Superior temporal gyrus (tissue), 1 donor: ENCODE results near the gene SNRNP48.

Experiments used
- DNase-seq: peaks from one replicate; pipeline ENCODE4 v3.0.0-alpha.2; 2016; ENCODE audit errors: extremely low spot score

The SNRNP48 gene

DNA sequence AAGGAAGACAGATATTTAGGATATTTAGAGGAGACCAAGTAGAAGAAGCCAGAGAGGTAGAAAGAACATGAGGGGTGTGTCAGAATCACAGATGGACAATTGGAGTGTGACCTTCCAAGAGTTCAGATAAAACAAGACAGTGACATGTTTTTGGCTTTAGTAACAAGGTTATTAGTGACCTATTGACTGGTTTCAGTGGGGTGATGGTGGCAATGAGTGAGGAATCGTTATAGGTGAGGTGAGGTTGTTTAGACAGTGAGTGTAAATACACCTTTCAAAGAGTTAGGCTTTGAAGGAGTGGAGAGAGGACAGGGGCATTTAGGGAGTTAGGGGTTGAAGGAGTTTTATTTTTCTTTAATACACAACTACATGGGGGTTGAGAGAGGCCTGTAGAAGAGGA is 3.2 kb downstream of the SNRNP48 start:
- no peak for DNase-seq

DNA sequence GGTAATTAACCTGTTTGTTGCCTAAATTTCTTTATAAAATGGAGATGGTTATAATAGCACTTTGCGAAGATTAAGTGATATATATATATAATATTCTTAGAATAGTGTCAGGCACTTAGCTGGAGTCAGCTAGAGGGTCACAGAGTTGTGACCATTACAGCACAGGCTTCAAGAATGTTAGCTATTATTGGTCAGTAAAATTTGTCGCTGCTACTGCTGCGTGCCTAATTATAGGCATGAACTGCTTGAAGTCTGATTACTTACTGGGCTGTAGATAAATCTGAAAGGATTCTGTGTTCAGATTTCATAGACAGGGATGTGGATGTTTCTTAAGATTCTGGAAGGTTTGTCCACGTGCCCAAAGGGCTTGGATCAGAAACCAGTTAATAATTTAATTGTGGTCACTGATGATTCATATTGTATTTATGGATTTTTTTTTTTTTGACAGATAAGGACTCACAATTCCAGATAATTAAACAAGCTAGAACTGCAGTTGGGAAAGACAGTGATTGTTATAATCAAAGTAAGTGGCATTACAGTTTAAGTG is 4.7 kb downstream of the SNRNP48 start:
- DNase-seq, result no peak

DNA sequence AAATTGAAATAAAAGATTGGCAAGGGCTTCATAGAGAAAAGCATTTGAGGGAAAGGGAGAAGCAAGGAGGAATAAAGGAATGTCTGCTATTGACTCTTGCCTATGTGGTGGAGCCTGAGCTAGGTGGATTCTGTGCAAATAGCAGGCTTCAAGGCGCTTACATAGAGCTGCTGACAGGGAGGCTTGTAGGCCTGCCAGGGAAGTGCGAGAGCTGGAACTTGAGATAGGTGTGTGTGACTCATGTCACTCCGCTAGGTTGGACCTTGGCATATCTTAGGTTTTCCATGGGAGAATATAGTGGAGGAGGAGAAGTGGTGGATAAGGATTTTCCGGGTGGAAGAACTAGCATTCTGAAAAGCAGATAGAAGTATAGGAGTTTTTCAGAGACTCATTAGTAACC is 14.0 kb downstream of the SNRNP48 start:
- no peak for DNase-seq

DNA sequence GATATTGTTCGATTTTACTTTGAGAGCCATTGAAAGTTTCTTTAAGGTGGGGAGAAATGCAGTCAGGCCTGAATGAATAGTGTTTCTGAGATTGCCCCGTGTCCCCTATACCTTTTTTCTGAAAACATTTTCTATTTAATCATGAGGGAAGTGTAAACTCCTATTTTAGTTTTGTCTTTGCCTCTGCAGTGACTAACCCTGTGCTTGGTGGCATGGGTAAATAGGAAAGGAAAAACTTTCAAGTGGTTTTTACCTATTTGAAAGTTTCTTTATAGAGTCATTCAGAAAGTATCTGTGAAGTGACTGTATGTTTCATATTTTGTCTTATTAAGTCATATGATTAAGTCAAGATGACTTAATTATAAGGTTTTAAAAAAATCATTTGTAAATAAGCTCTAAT is 14.5 kb downstream of the SNRNP48 start:
- no peak for DNase-seq

DNA sequence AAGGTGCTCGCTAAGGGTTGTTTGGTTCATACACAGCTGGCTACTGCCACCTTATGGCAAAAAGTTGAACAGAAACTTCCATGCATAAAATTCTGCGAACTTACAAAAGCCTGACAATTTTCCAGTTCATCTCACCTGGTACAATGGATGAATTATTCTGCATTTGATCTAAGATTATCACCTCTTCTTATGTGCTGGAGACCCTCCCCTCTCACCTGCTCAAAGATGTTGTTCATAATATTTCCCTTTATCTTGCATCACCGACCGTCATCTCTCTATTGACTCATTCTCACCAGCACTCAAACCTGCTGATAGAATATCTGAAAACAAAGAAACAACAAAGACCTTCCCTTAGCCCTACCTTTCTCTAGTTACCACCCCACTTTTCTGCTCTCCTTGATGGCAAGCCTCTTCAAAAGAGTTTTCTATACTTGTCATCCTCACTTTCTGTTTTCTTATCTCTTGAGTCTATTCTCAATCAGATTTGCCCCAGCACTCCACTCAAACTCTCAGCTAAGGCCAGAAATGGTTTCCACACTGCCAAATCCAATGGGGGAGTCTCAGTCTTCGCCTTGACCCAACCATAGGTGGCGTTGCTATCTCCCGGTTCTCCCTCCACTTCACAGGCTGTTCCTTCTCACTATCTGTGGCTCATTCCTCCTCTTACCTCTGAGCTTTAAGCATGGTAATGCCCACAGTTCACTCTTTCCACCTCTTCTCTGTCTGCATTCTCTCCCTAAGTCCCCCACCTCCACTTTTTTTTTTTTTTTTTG is 25.8 kb downstream of the SNRNP48 start:
- peak; percentile 81 for DNase-seq

DNA sequence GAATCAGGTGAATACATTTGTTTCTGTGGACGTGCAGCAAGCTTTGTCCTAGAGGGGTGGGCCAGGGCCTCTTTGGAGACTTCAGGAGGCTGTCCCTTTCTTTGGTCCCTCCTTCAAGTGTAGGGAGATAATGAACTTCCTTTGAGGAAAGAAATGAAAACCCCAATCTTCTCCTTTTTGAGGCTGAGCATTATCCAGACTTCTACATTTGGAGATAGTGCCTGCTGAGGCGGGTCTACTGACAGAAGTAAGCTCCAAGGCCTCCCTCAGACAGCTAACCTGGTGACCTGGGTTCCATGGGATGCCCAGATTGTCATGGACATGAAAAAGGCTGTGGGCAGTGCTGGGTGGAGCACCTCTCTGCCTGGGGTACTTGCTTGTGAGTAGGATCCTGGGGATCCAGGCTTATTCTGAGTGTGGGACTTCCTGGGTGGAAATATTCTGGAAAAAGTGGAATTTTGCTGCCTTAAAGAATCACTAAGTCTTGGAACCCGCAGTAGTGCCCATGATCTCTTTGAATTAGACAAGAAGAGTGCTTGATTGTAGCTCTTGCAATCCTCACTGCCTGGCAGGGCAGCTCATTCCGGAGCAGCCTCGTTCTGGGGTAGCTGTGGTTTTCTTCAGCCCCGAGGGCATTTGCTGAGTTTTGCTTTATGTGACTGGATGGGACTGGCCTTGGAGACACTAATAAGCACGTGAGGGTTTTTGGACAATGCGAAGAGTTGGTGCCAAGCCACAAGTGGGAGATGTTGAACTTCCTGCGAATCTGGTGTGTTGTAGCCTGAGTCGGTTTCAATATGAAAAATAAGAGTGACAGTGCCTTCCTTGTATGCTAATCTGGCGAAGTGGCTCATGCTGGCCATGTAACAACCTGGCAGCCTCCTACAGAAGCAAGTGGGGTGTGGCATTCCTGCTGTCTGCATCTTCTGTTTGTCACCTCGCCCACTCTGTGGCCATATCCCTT is 28.1 kb downstream of the SNRNP48 start:
- no peak for DNase-seq

DNA sequence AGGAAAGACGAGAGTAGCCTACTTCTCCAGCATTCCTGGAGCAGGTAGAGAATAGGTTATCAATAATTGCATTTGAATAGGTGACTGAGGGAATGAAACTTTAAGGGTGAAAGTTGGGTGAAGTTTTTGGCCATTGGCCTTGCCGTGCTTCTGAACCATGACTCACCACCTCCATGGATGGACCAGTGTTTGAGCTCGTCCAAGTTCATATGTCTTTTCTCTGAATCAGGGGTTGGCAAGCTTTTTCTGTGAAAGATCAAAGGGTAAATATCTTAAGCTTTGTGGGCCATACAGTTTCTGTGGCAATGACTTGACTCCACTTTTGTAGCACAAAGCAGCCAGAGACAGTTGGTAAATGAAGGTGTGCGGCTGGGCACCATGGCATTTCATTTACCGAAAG is 31.8 kb downstream of the SNRNP48 start:
- DNase-seq, result no peak

DNA sequence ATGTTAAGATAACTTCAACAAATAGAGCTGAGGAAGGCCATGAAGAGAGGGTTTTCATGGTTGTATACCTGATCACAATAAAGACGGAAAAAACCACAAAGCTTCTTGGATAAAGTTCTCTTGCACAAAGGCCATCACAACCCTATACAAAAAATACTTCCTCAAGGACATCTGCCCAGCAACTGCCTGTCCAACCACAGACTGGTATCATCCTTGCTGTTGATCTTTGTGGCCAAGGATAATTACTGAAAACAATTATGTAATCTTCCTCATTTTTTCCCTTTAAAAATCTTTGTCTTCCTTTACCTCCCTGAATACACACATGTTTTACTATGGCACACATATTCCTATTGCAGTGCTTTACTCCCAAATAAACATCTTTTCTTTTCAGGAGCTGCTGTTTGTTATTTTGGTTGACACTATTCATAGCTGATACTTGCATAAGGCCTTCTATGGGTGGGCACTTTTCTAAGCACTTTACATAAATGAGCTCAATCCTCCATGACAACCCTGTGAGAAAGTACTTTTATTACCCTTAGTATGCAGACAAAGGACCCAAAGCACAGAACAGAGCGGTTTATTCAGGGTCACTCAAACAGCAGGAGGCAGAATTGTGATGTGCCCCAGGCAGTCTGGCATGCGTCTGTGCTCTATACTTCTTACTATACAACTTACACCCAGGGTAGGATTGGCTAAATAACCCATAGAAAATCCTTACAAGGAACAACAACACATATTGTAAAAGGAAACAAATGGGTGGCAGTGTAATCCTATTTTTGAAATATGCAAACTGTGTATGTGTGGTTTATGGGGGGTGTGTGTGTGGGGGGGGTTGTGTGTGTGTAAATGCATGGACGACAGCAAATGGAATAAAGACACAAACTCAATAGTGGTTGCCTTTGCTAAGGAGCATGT is 35.1 kb downstream of the SNRNP48 start:
- no peak for DNase-seq

DNA sequence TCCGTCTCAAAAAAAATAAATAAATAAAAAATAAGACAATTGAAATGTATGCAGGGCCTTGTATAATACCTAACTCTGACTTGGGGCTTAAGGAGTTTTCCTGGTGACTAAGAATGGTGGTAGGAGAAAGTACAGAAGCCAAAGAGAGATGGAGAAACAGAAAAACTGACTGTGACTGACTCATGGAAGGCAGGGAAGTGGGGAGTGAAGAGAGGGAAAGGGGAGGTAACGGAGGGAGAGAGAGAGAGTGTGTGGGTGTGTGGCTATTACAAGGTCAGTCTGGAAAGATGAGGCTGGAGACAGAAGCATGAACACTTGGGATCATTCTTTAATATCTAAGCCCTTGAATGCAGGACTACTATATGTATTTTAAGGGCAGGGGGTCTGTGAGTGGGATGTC is 38.5 kb downstream of the SNRNP48 start:
- DNase-seq, result no peak

DNA sequence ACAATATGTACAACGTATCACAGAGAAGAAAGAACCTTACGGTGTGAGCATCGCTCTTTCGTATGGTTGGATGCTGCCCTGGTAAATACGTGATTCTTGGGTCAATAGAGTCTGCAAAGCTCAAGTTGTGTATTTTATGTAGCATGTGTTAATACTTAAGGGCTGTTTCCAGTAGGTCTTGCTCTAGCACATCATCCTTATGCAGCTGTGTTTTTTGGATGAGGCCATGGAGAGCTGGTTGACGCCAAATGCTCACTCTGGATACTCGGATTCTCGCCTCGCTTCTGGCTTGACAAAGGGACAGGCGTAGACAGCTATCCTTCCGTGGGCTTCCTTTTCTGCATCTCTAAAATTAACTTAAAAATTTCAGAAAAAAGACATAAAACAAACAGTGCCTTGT is 38.9 kb downstream of the SNRNP48 start:
- no peak for DNase-seq

DNA sequence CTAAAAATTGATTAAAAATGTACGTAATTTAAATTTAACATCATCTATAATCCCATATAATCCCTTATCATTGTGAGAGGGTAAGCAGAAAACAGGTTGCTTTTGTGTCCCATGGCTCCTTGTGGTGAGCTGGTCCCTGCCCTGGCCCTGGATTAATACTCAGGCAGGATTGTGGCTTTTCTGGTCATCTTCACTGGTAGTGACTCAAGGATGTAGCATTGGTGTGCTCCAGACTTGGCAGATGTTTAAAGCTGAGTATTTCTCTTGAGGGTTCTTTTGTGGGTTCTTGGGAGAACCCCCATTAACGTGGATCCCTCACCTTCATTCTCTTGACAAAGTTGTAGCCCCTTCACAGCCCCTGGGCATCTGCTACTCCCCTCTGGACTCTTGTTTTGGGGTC is 39.3 kb downstream of the SNRNP48 start:
- DNase-seq, result no peak

DNA sequence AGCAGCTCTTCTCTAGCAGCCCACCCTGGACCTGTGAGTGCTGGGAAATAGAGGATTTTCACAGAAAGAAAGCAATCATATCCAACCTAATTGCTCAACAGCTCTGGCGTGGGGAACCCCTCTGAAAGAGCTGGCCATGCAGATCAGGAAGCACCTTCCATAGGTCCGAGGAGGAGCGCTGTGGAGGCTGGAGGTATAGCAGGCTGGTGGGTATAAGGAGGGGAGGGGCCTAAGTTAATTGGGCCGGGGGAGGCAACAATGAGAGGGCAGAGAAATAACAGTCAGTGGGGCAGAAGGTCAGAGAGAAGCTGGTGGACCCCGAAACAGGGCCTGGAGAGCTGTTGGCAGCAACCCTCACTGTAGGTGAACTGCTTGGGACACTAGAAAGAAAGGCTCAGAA is 40.8 kb downstream of the SNRNP48 start:
- no peak for DNase-seq

DNA sequence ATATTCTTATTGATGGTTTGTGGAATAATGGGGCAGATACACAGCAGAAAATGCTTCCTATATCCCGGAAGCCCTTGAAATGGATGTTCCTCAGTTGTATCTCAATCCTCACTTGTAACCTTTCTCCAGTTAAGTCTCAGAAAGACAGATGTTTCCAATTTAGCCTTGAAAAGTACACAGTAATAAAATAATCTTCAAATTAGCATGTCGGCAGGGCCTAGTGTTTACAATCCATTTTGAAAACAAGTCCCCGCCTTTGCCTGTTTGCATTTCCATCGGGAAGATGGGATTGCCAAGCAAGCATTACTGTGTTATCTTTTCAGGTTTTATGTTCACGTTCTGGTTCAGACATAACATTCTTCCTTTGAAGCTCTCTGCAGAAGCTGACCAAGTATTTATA is 41.5 kb downstream of the SNRNP48 start:
- DNase-seq, result no peak

DNA sequence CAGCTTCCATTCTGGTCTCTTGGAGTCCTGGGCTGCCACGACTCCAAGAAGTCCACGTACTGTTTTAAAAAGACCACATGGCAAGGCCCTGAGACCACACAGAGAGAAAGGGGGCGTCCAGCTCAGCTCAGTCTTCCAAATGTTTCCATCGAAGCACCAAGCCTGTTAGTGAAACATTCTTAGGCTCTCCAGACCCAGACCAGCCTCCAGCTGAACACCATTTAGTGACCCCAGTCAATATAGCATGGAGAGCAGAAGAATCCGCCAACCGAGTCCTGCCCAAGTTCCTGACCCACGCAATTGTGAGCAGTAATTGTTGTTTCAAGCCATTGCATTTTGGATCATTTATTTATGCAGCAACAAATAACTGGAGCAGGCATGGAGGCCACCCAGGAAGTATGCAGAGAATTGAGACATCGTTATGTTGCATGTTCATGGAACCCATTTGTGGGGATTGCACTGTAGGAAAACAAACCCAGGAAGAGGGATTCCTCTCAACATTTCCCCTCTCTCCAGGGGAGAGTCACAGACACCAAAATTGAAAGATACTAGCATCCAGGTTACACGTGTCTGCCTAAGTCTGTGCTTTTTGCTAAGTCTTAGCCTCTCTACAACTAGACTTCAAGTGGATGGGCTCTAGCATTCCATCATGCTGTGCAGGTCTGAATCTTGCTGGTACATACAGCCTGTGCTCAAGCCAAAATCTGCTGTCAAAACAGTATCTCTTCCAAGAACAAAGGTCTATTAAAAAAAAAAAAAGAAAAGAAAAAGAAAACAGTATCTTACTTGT is 42.7 kb downstream of the SNRNP48 start:
- DNase-seq, result no peak

DNA sequence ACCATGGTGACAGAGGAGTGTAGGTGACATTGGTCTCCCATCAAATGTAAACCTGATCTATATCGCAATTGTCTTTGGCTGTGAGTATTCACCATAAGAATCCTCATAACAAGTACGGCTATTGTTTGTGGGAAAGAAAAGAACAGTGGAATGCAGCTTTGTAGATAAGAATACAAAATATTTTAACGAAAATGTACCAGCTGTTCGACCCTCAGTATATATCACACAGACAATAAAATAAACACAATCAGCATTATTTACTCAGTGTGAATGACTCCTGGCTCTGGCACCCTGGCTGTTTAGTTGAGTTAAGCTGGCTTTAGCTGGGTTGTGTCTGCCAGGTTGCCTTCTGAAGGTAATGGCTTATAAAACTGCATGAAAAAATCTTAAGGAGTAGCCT is 43.4 kb downstream of the SNRNP48 start:
- DNase-seq, result no peak

DNA sequence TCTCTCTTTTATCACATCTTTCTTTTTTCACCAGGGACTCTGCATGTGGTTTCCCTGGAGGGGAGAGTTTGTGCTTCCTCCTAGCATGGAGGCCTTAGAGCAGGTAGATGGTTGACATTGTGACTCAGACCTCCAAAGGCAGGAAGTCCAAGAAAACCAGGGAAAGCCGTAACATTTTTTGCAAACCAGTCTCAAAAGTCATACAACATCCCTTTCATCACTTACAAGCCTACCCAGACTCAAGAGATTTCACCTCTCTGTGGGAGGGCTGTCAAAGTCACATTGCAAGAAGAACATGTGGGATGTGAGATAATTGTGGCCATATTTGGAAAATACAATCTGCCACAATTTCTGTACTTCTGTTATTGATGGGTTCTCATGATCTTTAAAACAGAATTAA is 46.2 kb downstream of the SNRNP48 start:
- no peak for DNase-seq

DNA sequence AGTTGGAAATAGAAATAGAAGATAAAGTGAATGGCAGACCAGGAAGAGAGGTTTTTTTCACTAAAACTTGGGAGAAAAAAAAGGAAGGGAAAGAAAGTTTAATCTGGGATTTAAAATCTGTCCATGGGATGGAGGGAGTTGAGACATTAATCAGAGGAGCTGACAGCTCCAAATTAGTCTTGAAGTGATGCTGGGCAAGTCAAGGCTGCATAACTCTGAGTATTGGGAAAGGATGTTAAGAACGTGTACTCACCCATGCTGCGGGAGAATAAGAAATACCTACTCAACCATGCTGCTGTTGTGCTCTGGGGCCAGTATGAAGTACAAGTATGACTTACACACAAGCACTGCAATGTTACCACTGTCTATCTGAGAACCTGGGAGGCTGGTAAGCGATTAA is 47.5 kb downstream of the SNRNP48 start:
- DNase-seq, result no peak

DNA sequence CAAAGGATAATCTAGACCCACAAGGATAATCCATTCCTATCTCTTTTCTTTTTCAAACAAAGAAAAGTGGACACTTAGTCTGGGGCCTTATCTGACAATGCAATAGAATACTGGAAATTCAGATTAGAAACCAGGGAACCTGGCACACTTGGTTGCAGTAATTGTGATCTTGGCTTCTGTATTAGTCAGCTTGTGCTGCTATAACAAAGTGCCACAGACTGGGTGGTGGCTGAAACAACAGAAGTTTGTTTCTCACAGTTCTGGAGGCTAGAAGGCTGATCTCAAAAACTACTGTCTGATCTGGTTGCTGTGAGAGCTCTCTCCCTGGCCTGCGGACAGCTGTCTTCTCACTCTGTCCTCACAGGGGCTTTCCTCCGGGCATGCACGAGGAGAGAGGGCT is 49.4 kb downstream of the SNRNP48 start:
- DNase-seq, result no peak

DNA sequence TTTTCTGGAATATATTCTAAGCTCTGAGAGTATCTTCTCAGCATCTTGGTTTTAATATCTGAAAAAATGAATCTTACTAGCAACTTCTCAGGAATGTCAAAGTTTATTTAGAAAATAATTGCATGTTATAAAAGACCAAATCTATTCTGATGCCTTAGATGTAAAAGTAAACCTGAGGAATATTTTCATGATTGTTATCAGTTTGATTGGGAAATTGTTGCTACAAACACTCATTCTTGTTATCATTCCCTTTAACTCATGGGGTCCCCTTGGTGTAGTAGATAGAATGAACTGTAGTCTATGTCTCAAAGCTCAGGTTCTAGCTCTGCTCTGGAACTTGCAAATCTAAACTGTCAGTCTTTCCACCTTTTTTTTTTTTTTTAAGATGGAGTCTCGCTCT is 50.0 kb downstream of the SNRNP48 start:
- DNase-seq, result no peak

DNA sequence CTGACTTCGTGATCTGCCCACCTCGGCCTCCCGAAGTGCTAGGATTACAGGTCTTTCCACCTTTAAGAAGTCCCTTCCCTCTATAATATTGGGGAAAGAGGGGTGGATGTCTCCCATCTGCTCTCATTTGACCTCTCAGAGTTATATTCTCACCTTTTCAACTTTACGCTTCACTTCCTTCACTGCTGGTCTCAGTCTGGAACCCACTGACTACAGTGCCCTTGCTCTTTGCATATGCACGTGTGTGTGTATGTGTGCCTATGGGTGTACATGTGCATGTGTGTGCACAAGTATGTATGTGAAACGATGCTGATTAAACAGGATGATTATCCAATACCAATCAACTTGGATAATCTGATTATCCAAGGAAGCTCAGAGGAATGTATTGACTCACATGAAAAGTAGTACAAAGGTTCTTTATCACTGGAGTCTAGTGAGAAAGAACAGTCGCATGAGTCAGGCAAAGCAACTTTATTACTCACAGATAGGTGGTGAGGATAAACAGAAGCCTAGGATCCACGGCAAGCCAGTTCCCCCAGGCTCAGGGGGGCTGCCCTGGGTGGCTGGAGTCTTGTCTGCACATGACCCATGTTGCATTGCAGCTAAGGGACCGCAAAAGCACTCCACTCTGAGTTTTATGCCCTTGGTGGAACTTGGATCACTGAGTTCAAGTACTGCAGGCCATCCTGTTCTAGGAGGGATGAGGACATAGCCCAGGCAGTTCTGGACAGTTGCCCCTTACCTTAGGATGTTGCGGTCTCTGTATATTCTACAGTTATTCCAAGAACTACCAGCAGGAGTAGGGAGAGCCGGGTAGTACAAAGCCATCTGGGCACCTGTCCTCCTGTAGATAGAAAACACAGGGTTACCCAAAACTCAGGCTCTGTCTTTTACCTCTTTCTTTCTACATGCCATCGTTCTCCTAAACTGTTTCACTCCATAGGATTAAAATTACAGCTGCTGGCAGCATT is 50.9 kb downstream of the SNRNP48 start:
- no peak for DNase-seq
